Posterior vena cava (tissue), 2 donors: ENCODE data around the gene TBC1D26. TPM values are rescaled to one million over a fixed set of nuclear protein-coding genes. Genes with fewer than 3 reads are reported as not detected.
"Not testable (repeated sequence)": the region's sequence is repeated elsewhere in the genome, so short reads cannot be mapped to it uniquely, and the experiment has no call there.

ENCODE experiments used
- DNase-seq: peaks from one replicate; pipeline ENCODE4 v3.0.0-alpha.2; 2020; ENCODE audit warnings: low spot score
- intact Hi-C, 2 donors: fragments of 100-400 bp; cut with DNase I; formaldehyde crosslinking; loops; one replicate each; pipeline versions ENCODE4 v1.14.1 to v1.14.2; 2022 to 2023
- long read RNA-seq, 2 donors: library from polyadenylated mRNA; unstranded; transcript quantifications; one replicate each; pipeline ENCODE4 v2.0.0, GENCODE V29; 2020 to 2021
- total RNA-seq, 2 donors: library from RNA; stranded (reverse); fragmentation: NEBNext Ultra II Directional; extraction: Animal tissue kit (Norgen Biotek cat#: 25700); gene quantifications; one replicate each; pipeline ENCODE4 v1.2.1, GENCODE V29; 2021
- donor health status: DM: yes; HTN: yes; CAD: no.
- donor health status: DM: yes; HTN: yes; CAD: no.

TBC1D26 gene
- not detected for total RNA-seq
- long read RNA-seq, donor 1: 0 reads
- long read RNA-seq, donor 2: 0 reads

DNA sequence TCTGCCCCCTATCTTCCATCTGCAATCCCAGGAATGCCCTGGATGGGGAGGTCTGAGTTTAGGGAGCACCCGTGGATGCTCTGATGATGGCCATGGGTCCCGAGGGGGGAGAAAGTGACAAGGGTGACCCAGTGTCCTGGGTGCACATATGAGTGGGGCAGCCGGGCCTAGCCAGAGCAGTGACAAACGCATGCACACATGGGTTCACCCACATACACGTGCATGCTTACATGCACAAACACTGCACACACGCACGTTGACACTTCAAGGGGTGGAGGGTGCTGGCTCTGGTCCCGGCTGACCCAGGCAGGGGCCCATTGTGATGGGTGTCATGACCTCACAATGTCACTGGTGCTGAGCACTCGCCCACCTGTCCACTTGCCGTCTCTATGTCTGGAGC is at the start of gene TBC1D26:
TBC1D26 (plus strand) TSS at position 384 of the 400 bp plus-strand sequence. CDS start 3,066 bp downstream, outside the sequence.
- intact Hi-C loops, DNase-seq: not testable (repeated sequence)

DNA sequence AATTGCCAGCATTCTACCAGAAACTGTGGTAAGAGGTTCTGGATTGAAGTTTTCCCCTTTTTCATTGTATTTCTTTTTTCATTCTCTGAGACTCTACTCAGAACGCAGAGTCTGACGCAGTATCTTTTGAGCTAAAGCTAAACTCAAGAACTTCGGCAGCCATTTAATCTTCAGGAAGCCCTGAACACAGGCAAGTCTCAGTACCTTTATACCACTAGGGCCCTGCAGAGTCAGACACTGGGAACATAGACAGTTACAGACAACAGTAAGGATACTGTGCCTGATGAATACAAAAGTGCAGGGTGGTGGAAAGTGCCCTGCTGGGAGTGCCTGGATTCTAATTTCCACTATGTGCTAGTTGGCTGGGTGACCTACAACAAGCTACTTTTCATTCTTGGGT is 48.9 kb upstream of the TBC1D26 start:
- DNase-seq: not testable (repeated sequence)

GRCh38 chr17:15683824-15684478 is 48.1 kb upstream of the TBC1D26 start, which contains the start of gene TRIM16:
Gene TRIM16, minus strand, starts transcription at chr17:15684311. Its CDS starts 32,702 bp downstream, at chr17:15651609.
- intact Hi-C loops: not testable (repeated sequence)
- peak; percentile 95 for DNase-seq

More for the DNA sequence above, 48.9 kb upstream of the TBC1D26 start:
- intact Hi-C loops: not testable (repeated sequence)

- intact Hi-C loops, DNase-seq: not testable (repeated sequence)
Measured at GRCh38 chr17:15687494-15687893, 44.6 kb upstream of the TBC1D26 start.

- DNase-seq, intact Hi-C loops: not testable (repeated sequence)
Measured at GRCh38 chr17:15698967-15699366, 33.1 kb upstream of the TBC1D26 start.

DNA sequence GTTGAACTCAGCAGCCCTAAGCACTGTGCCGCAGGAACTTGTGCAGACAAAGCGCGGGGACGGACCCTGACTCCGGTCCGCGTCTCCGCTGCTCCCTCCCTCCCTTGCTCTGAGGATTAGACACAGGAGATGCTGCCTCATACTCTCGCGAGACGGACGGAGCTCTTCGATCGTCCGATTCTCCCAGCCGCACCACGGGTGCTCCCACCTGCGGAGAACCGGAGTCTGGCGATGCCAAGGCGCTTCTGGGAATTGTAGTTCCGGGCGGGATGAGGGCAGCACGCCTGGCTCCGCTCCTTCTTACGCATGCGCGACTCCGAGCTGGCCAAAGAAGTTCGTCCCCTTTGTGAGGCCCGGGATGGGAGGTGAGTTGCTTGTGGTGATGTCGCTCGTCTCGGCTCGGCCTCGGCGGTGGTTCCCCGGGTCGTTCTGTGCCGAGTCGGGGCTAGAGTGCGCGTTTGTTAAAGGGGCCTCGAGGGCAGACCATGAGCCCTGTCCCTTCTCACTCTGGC is 32.6 kb upstream of the TBC1D26 start, which contains the start of gene ZNF286A:
ZNF286A (plus strand) TSS at position 340 of the 512 bp plus-strand sequence. CDS start 578 bp downstream, outside the sequence.
- DNase-seq: peak; percentile 100
- intact Hi-C loops: not testable (repeated sequence)

DNA sequence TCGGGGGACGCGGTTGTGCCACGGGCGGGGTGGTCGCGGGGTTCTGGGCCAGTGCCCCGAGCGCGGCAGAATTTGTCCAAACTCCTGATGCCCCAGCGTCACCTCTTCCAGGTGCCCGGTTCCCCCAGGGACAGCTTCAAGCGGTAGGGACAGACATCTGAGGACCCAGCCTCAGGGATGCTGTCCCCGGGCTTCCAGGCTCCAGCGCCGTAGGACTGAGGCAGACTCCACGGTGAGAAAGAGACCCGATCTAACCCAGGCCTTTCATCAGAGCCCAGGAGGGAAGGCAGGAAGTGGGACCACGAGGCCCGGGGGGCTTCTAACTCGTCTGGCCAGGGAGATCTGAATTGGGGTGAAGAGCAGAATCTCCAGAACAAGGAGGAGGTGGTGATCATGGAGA is 32.1 kb upstream of the TBC1D26 start:
- DNase-seq, intact Hi-C loops: not testable (repeated sequence)

DNA sequence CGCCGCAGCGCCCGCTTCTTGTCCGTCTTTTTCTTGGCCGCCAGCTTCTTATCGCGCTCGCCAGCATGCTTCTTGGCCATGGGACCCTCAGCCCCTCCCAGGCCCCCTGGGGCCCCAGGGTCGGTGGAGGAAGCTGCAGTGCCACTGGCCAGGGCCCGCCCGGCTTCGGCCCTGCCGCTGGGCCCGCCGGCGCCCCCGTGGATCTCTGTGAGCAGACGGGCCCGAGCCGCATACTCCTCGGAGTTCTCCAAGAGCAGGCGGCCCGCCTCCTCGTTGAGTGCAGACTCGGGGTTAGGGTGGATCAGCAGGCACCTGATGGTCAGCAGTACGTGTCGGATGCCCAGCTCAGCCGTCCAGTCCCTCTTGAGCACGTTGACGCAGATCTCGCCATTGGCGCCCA is 27.8 kb upstream of the TBC1D26 start:
- intact Hi-C loops, DNase-seq: not testable (repeated sequence)

GRCh38 chr17:15704813-15705212 is 27.3 kb upstream of the TBC1D26 start:
- DNase-seq, intact Hi-C loops: not testable (repeated sequence)

- DNase-seq, intact Hi-C loops: not testable (repeated sequence)
Measured at GRCh38 chr17:15708879-15709278, 23.2 kb upstream of the TBC1D26 start.

GRCh38 chr17:15716601-15717563 is 15.2 kb upstream of the TBC1D26 start:
- intact Hi-C loops, DNase-seq: not testable (repeated sequence)

GRCh38 chr17:15730535-15730934 is 1.5 kb upstream of the TBC1D26 start:
- intact Hi-C loops, DNase-seq: not testable (repeated sequence)

GRCh38 chr17:15733174-15733789 is 1.2 kb downstream of the TBC1D26 start:
- DNase-seq, intact Hi-C loops: not testable (repeated sequence)

GRCh38 chr17:15736578-15736977 is 4.5 kb downstream of the TBC1D26 start:
- DNase-seq, intact Hi-C loops: not testable (repeated sequence)

DNA sequence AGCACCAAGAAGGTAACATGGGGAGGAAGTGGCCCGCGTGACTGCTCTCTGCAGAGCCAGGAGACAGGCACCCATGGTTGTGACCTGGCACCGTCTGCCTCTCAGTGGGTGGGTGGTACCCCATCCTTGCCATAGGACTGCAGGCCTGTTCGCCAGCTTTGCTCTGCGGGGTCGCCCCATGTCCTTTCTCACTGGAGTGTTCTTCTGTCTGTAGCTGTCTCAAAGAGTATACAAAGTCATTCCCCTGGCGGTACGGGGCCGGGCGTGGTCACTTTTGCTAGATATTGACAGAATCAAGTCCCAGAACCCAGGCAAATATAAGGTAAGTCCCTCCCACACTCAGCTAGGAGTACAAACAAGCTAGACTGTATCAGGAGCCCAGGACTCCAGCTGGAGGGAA is 6.0 kb downstream of the TBC1D26 start:
- no peak for DNase-seq
- intact Hi-C loops: no loop called here

GRCh38 chr17:15739259-15739658 is 7.2 kb downstream of the TBC1D26 start:
- DNase-seq, intact Hi-C loops: not testable (repeated sequence)

DNA sequence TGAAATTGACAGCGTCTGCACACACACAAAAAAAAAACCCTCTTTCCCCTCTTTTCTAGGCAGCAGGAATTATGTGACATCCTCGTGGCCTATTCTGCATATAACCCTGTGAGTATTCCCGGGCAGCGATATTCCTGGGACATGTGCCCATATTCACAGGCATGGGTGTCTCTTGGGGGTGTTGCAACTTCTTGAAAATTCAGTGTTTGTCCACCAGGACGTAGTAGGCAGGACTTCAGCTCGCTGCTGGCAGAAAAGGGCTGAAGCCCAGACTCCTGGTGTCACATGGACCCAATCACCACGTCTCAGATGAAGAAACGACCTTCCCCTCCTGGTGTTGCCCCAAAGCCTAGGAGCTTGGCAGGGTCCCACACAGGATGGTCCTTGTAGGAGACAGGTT is 8.0 kb downstream of the TBC1D26 start:
- intact Hi-C loops, DNase-seq: not testable (repeated sequence)

GRCh38 chr17:15740570-15741120 is 8.6 kb downstream of the TBC1D26 start:
- no peak for DNase-seq
- intact Hi-C loops: no loop called here

- intact Hi-C loops: no loop called here
- no peak for DNase-seq
Measured at GRCh38 chr17:15741624-15742023, 9.5 kb downstream of the TBC1D26 start.
